H9 (cell line): ENCODE results near the gene DENR. TPM values are rescaled to one million over a fixed set of nuclear protein-coding genes. Genes with fewer than 3 reads are reported as not detected.

Experiments used
- DNase-seq: peaks from one replicate; pipeline ENCODE4 v3.0.0-alpha.2; 2017
- H2AFZ ChIP-seq: one replicate; pipeline ENCODE4 v1.6.1; 2013; ENCODE audit warnings: mild to moderate bottlenecking, low read length, control low read depth, moderate library complexity
- H2AK5ac ChIP-seq: 2 replicates; pipeline ENCODE4 v1.6.1; 2013; ENCODE audit warnings: low read length, control low read depth, mixed read lengths; ENCODE audit not compliant: insufficient read length
- H2BK120ac ChIP-seq: one replicate; pipeline ENCODE4 v1.6.1; 2013; ENCODE audit warnings: low read depth, mild to moderate bottlenecking, low read length, control low read depth, inconsistent platforms; ENCODE audit not compliant: poor library complexity, severe bottlenecking
- H2BK12ac ChIP-seq: 2 replicates; pipeline ENCODE4 v1.6.1; 2013; ENCODE audit warnings: low read length, control low read depth, mixed read lengths, low read depth; ENCODE audit not compliant: insufficient read length
- H2BK15ac ChIP-seq: 2 replicates; pipeline ENCODE4 v1.6.1; 2013; ENCODE audit warnings: low read depth, low read length, control low read depth
- H2BK20ac ChIP-seq: one replicate; pipeline ENCODE4 v1.6.1; 2013; ENCODE audit warnings: low read depth, mild to moderate bottlenecking, low read length, control low read depth, inconsistent platforms; ENCODE audit not compliant: poor library complexity, severe bottlenecking
- H2BK5ac ChIP-seq: 2 replicates; pipeline ENCODE4 v1.6.1; 2013; ENCODE audit warnings: low read length, control low read depth, mixed read lengths; ENCODE audit not compliant: insufficient read length
- H3K14ac ChIP-seq: 2 replicates; pipeline ENCODE4 v1.6.1; 2013; ENCODE audit warnings: low read length, control low read depth; ENCODE audit not compliant: insufficient read depth
- H3K18ac ChIP-seq: 2 replicates; pipeline ENCODE4 v1.6.1; 2013; ENCODE audit warnings: low read depth, mild to moderate bottlenecking, mixed read lengths, low read length, control low read depth; ENCODE audit not compliant: insufficient read length
- H3K23ac ChIP-seq: 2 replicates; pipeline ENCODE4 v1.6.1; 2013; ENCODE audit warnings: low read length, control low read depth, mixed read lengths, low read depth; ENCODE audit not compliant: insufficient read length
- H3K23me2 ChIP-seq: 2 replicates; pipeline ENCODE4 v1.6.1; 2013; ENCODE audit warnings: low read depth, mild to moderate bottlenecking, mixed read lengths, low read length, control low read depth; ENCODE audit not compliant: insufficient read length, poor library complexity, severe bottlenecking
- H3K27ac ChIP-seq: 2 replicates; pipeline ENCODE4 v1.5.1; 2013; ENCODE audit warnings: low read length, control low read depth, mixed read lengths, low read depth; ENCODE audit not compliant: insufficient read length
- H3K27me3 ChIP-seq: 2 replicates; pipeline ENCODE4 v1.6.1; 2013; ENCODE audit warnings: low read length, control low read depth, inconsistent platforms; ENCODE audit not compliant: insufficient read depth
- H3K4ac ChIP-seq: 2 replicates; pipeline ENCODE4 v1.6.1; 2013; ENCODE audit warnings: low read depth, mild to moderate bottlenecking, control low read depth, inconsistent platforms, low read length, moderate library complexity
- H3K4me1 ChIP-seq: 2 replicates; pipeline ENCODE4 v1.6.1; 2013; ENCODE audit warnings: low read length, control low read depth, inconsistent platforms; ENCODE audit not compliant: insufficient read depth
- H3K4me2 ChIP-seq: 2 replicates; pipeline ENCODE4 v1.6.1; 2013; ENCODE audit warnings: low read length, control low read depth, mixed read lengths; ENCODE audit not compliant: insufficient read length, insufficient read depth
- H3K56ac ChIP-seq: 2 replicates; pipeline ENCODE4 v1.6.1; 2013; ENCODE audit warnings: low read depth, mild to moderate bottlenecking, mixed read lengths, low read length, control low read depth; ENCODE audit not compliant: insufficient read length
- H3K79me1 ChIP-seq: 2 replicates; pipeline ENCODE4 v1.6.1; 2013; ENCODE audit warnings: low read depth, mild to moderate bottlenecking, moderate library complexity, low read length, control low read depth, inconsistent platforms; ENCODE audit not compliant: insufficient read depth, poor library complexity, severe bottlenecking
- H3K79me2 ChIP-seq: 2 replicates; pipeline ENCODE4 v1.6.1; 2013; ENCODE audit warnings: low read length, control low read depth, inconsistent platforms; ENCODE audit not compliant: insufficient read depth
- H3K9ac ChIP-seq: 2 replicates; pipeline ENCODE4 v1.6.1; 2013; ENCODE audit warnings: low read length, control low read depth, mixed read lengths; ENCODE audit not compliant: insufficient read length; ENCODE audit errors: extremely low read depth
- H3K9me3 ChIP-seq: one replicate; pipeline ENCODE4 v1.6.1; 2013; ENCODE audit warnings: low read depth, low read length, inconsistent platforms; ENCODE audit not compliant: control insufficient read depth
- H3T11ph ChIP-seq: one replicate; pipeline ENCODE4 v1.6.1; 2013; ENCODE audit warnings: mild to moderate bottlenecking, low read length, control low read depth, inconsistent platforms
- H4K20me1 ChIP-seq: one replicate; pipeline ENCODE4 v1.6.1; 2013; ENCODE audit not compliant: control insufficient read depth, insufficient read length, insufficient read depth
- H4K5ac ChIP-seq: 2 replicates; pipeline ENCODE4 v1.6.1; 2013; ENCODE audit warnings: low read depth, mild to moderate bottlenecking, mixed read lengths, low read length, control low read depth; ENCODE audit not compliant: insufficient read length
- H4K8ac ChIP-seq: replicated peaks from 2 replicates; pipeline ENCODE4 v1.6.1; 2013; ENCODE audit warnings: low read length, control low read depth, mixed read lengths, low read depth; ENCODE audit not compliant: insufficient read length
- H4K91ac ChIP-seq: 2 replicates; pipeline ENCODE4 v1.6.1; 2013; ENCODE audit warnings: low read depth, mild to moderate bottlenecking, moderate library complexity, mixed read lengths, low read length, control low read depth; ENCODE audit not compliant: insufficient read length
- H3K27ac Mint-ChIP-seq, 3 experiments: 2 replicates in 2 of 3; 3 replicates in 1 of 3; pipeline ENCODE4 v1.8.0; 2020 to 2021; ENCODE audit warnings: mixed read lengths in 3 of 3, mild to moderate bottlenecking in 1 of 3, moderate library complexity in 1 of 3
- H3K27me3 Mint-ChIP-seq: 2 replicates; pipeline ENCODE4 v1.8.0; 2021; ENCODE audit warnings: low read depth, mild to moderate bottlenecking, moderate library complexity, mixed read lengths
- H3K36me3 Mint-ChIP-seq, 3 experiments: 2 replicates in 2 of 3; 3 replicates in 1 of 3; pipeline ENCODE4 v1.8.0; 2020 to 2021; ENCODE audit warnings: low read depth in 3 of 3, mixed read lengths in 3 of 3; ENCODE audit not compliant: insufficient read depth in 1 of 3
- H3K4me1 Mint-ChIP-seq, 2 experiments: 2 replicates each; pipeline ENCODE4 v1.8.0; 2020; ENCODE audit warnings: mixed read lengths in 2 of 2
- H3K4me3 Mint-ChIP-seq, 2 experiments: 2 replicates in 1 of 2; 3 replicates in 1 of 2; pipeline ENCODE4 v1.8.0; 2020 to 2021; ENCODE audit warnings: mild to moderate bottlenecking in 2 of 2, mixed read lengths in 2 of 2, moderate library complexity in 1 of 2
- H3K9me3 Mint-ChIP-seq, 2 experiments: 2 replicates in 1 of 2; 3 replicates in 1 of 2; pipeline ENCODE4 v1.8.0; 2020; ENCODE audit warnings: mild to moderate bottlenecking in 2 of 2, mixed read lengths in 2 of 2, moderate library complexity in 1 of 2
- CTCF ChIP-seq: fragments of 200-600 bp; sonication (generic); conservative IDR thresholded peaks from 3 replicates; pipeline ENCODE4 v1.8.0; 2021; ENCODE audit warnings: antibody characterized with exemption, mild to moderate bottlenecking
- WGBS: extraction: QIAGEN DNeasy Blood & Tissue Kit; methylation state at CpG from one replicate; pipeline ENCODE4 v1.1.7; 2013; ENCODE audit warnings: missing lambda C conversion rate, low lambda C conversion rate, mixed read lengths; ENCODE audit not compliant: insufficient read length; ENCODE audit errors: extremely low coverage; 5-methylcytosine and 5-hydroxymethylcytosine counted together
- total RNA-seq: library from RNA; stranded (reverse); gene quantifications from 2 replicates; pipeline ENCODE4 v1.2.1, GENCODE V29; 2021

The DENR gene
- total RNA-seq, 1 experiment from 2014 or later: 104 TPM

DNA sequence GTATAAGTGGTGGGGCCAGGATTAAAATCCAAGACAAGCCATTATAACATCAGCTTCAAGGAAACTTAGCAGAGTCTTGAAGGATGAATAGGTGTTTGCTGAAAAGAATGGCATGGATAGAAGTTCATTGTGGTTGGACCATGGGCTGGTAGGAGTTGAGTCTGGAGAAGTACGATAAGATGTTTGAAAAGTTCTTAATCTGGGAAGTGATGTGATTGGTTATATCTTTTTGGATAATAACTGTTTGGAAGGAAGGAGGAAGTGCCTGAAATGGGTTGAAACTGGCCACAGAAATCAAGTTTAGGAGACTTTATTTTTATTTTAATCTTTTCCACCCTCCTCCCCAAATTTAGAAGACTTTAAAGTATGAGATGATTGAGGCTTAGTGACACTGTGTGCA, 4.9 kb downstream of the DENR start:
- no peak for DNase-seq
- Histone ChIP-seq H2AFZ (no peak overlapping the region), H4K20me1 (no peaks in the 10 kb centered on the region), H2BK5ac (no peak overlapping the region), H2BK15ac (no peak overlapping the region), H2BK120ac (no peak overlapping the region), H3K79me2 (peaks cover 9% of the 10 kb centered on the region; the same call in 1 of the 2 replicates), H2AK5ac (no peak overlapping the region), H3K9me3 (no peaks in the 10 kb centered on the region), H4K8ac (no peak overlapping the region), H3K23me2 (peaks cover 5% of the 10 kb centered on the region), H3T11ph (no peak overlapping the region), H4K5ac (no peak overlapping the region), H2BK12ac (no peak overlapping the region), H3K27ac (no peak overlapping the region), H3K9ac (no peak overlapping the region), H3K4me1 (no peaks in the 10 kb centered on the region), H3K23ac (no peak overlapping the region), H3K27me3 (no peaks in the 10 kb centered on the region), H3K4me2 (no peak overlapping the region), H2BK20ac (no peak overlapping the region), H3K4ac (no peak overlapping the region), H3K56ac (no peak overlapping the region), H3K14ac (no peak overlapping the region), H3K79me1 (peaks cover 4% of the 10 kb centered on the region), H3K18ac (no peak overlapping the region), H4K91ac (no peak overlapping the region)
- Mint-ChIP-seq H3K4me3 (no peak overlapping the region), H3K4me1 (peaks cover 9 to 11% of the 10 kb centered on the region in 2 experiments), H3K9me3 (no peaks in the 10 kb centered on the region), H3K36me3 (peaks cover 44 to 90% (median 68%) of the 10 kb centered on the region in 3 experiments; a peak in 6 of 7 replicates), H3K27ac (no peak overlapping the region), H3K27me3 (no peaks in the 10 kb centered on the region)
- no CpG with 5 or more reads among the region's 1 CpG for WGBS
- TF ChIP-seq CTCF: no peak
